Kidney (tissue), 14 donors: ENCODE measurements around the gene GFI1. TPM values are rescaled to one million over a fixed set of nuclear protein-coding genes. Genes with fewer than 3 reads are reported as not detected.

ENCODE experiments used
- DNase-seq, 5 donors: peaks; one replicate each; pipeline ENCODE4 v3.0.0-alpha.2; 2013 to 2020
- FAIRE-seq: peaks from 2 replicates; lab custom pipeline; 2012; peaks lifted over from hg19 to GRCh38; lab: Jason Lieb, UNC
- H3K27ac ChIP-seq, 2 donors: one replicate each; pipeline ENCODE4 v1.7.0; 2013; ENCODE audit warnings: low read depth in 2 of 2, low read length in 2 of 2, inconsistent platforms in 1 of 2
- H3K27me3 ChIP-seq: one replicate; pipeline ENCODE4 v1.7.1; 2013; ENCODE audit warnings: low read length, inconsistent platforms; ENCODE audit not compliant: control insufficient read depth, insufficient read depth
- H3K36me3 ChIP-seq, 3 donors: one replicate each; pipeline versions ENCODE4 v1.7.0 to v1.7.1; 2013; ENCODE audit warnings: low read length in 3 of 3, control low read depth in 1 of 3, inconsistent platforms in 1 of 3; ENCODE audit not compliant: insufficient read depth in 3 of 3, control insufficient read depth in 2 of 3
- H3K4me1 ChIP-seq, 3 donors: one replicate each; pipeline versions ENCODE4 v1.7.0 to v1.7.1; 2013; ENCODE audit warnings: low read length in 3 of 3, inconsistent platforms in 1 of 3, low read depth in 1 of 3; ENCODE audit not compliant: control insufficient read depth in 2 of 3, insufficient read depth in 2 of 3
- H3K4me3 ChIP-seq, 3 donors: one replicate each; pipeline versions ENCODE4 v1.7.0 to v1.8.1; 2013; ENCODE audit warnings: low read length in 3 of 3, control low read depth in 1 of 3, inconsistent platforms in 1 of 3
- H3K9ac ChIP-seq, 3 donors: one replicate each; pipeline versions ENCODE4 v1.7.0 to v1.7.1; 2013; ENCODE audit warnings: low read length in 3 of 3, control low read depth in 1 of 3, inconsistent platforms in 1 of 3
- H3K9me3 ChIP-seq, 3 donors: one replicate each; pipeline versions ENCODE4 v1.7.0 to v1.7.1; 2013; ENCODE audit warnings: low read length in 3 of 3, control low read depth in 1 of 3, inconsistent platforms in 1 of 3; ENCODE audit not compliant: control insufficient read depth in 2 of 3, insufficient read depth in 1 of 3
- CTCF ChIP-seq: IDR thresholded peaks from 3 replicates; pipeline ENCODE4 v1.5.1; 2012; ENCODE audit warnings: mild to moderate bottlenecking, moderate library complexity, borderline replicate concordance; ENCODE audit not compliant: insufficient read depth; ENCODE audit errors: extremely low read depth
- intact Hi-C: fragments of 100-400 bp; cut with DNase I; formaldehyde crosslinking; loops from one replicate; pipeline ENCODE4 v1.11.1; 2022
- polyA plus RNA-seq: library from polyadenylated mRNA; stranded (reverse); fragments of 350-450 nt; fragmentation: Illumina TruSeq; extraction: RNeasy Lipid Tissue Mini Kit (QIAGEN cat#74804); gene quantifications from one replicate; pipeline ENCODE4 v1.2.3, GENCODE V29; 2014; ENCODE audit warnings: low read depth, low replicate concordance; ENCODE audit not compliant: insufficient read depth
- total RNA-seq: library from RNA; stranded (reverse); fragmentation: NEBNext Ultra II Directional; extraction: Animal tissue kit (Norgen Biotek cat#: 25700); gene quantifications from one replicate; pipeline ENCODE4 v1.2.1, GENCODE V29; 2021
- donor health status: control.
- donor health status: control.
- donor health status: control.
- donor health status: control.
- donor health status: control.
- donor health status: DM: yes; HTN: yes; CAD: no.
- donor health status: Normal renal cell carcinoma (clear cell type).

The GFI1 gene
- total and polyA plus RNA-seq, 2 donors from 2014 or later: 0.17 to 3.8 TPM

- H3K27me3 ChIP-seq: no peaks in the 10 kb centered on the region
- no peak for FAIRE-seq
- H3K27ac ChIP-seq: no peak overlapping the region
- H3K36me3 ChIP-seq: no peaks in the 10 kb centered on the region
- H3K4me3 ChIP-seq: no peak overlapping the region
- TF ChIP-seq CTCF: no peak
- no peak overlapping the region for H3K9ac ChIP-seq
- intact Hi-C loops: no loop called here
- H3K4me1 ChIP-seq: no peaks in the 10 kb centered on the region
- DNase-seq: no peak
- H3K9me3 ChIP-seq: no peaks in the 10 kb centered on the region
Observed at GRCh38 chr1:92519043-92519442, 32.3 kb upstream of the GFI1 start.

- Histone ChIP-seq H3K4me1 (no peaks in the 10 kb centered on the region), H3K9ac (no peak overlapping the region), H3K27ac (no peak overlapping the region), H3K36me3 (no peaks in the 10 kb centered on the region), H3K4me3 (no peak overlapping the region), H3K27me3 (no peaks in the 10 kb centered on the region), H3K9me3 (no peaks in the 10 kb centered on the region)
- no peak for DNase-seq
- no peak for FAIRE-seq
- intact Hi-C loops: no loop called here
- TF ChIP-seq CTCF: no peak
Observed at GRCh38 chr1:92516574-92516973, 29.8 kb upstream of the GFI1 start.

- no peaks in the 10 kb centered on the region for H3K9me3 ChIP-seq
- DNase-seq (no peak), FAIRE-seq (no peak)
- H3K4me3 ChIP-seq: no peak overlapping the region
- no peaks in the 10 kb centered on the region for H3K4me1 ChIP-seq
- TF ChIP-seq CTCF: no peak
- intact Hi-C loops: no loop called here
- H3K36me3 ChIP-seq: no peaks in the 10 kb centered on the region
- H3K27me3 ChIP-seq: no peaks in the 10 kb centered on the region
- no peak overlapping the region for H3K9ac ChIP-seq
- no peak overlapping the region for H3K27ac ChIP-seq
Observed at GRCh38 chr1:92515796-92516201, 29.1 kb upstream of the GFI1 start.

GRCh38 chr1:92511541-92511940 lies 24.8 kb upstream of the GFI1 start:
- no peaks in the 10 kb centered on the region for H3K9me3 ChIP-seq
- TF ChIP-seq CTCF: no peak
- H3K27me3 ChIP-seq: no peaks in the 10 kb centered on the region
- DNase-seq (no peak), FAIRE-seq (no peak)
- no peak overlapping the region for H3K27ac ChIP-seq
- intact Hi-C loops: no loop called here
- H3K4me1 ChIP-seq: no peaks in the 10 kb centered on the region
- no peaks in the 10 kb centered on the region for H3K36me3 ChIP-seq
- no peak overlapping the region for H3K9ac ChIP-seq
- H3K4me3 ChIP-seq: no peak overlapping the region
